ENCODE measurements around the gene GPR153.

- no peak for TF ChIP-seq CTCF (IDR thresholded peaks at IDR 0.05)
- no peak for TF ChIP-seq POLR2A (IDR thresholded peaks at IDR 0.05)
Measured at GRCh38 chr1:6310116-6310848, 49.4 kb upstream of the GPR153 start.

Measured in lower leg skin (tissue), 3 donors.